SK-N-DZ (cell line): ENCODE data around the gene RBBP5.

ENCODE experiments used
- DNase-seq: peaks from one replicate; pipeline ENCODE4 v3.0.0-alpha.2; 2015; ENCODE audit warnings: low spot score

RBBP5 gene

GRCh38 chr1:205057808-205058575 lies 63.8 kb downstream of the RBBP5 start:
- DNase-seq, result no peak

GRCh38 chr1:205056956-205057568 lies 64.7 kb downstream of the RBBP5 start:
- no peak for DNase-seq

DNA sequence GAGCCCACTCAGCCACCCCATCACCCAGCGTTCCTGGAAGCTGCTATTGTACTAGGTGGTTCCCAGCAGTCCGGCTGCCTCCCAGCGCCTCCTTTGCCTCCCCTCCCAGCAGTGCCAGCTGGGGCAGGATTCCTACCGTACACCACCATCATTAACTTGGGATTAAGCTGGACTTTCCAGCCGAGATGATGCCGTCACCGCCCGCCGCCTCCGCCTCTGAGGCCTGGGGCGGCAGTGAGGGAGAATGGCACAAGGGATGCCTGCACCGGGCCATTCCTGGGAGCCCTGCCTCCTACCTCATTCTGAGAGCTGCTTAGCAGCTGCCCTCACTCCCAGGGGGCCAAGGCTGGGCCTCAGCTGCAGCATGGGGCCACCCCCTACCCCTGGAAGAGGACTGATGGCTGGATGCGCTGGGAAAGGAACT lies 65.6 kb downstream of the RBBP5 start:
- no peak for DNase-seq

DNA sequence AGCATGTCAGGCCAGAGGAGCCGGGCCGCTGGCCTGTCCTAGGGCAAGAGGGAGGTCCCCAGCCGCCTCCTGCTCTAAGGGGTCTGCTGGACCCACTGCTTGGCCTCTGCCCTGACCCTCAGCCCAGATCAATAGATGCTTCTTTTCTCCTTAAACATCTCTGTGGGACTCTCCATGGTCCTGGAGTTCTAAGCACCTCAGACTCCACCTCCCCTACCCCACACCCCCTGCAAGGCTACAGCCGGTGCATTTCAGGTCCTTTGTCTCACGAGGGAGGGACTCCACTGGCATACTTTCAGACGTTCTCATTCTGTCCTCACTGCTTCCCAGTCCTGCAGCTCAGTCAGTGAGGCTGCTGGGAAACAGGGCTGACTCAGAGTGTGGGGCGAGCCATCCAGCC lies 67.8 kb downstream of the RBBP5 start:
- no peak for DNase-seq

DNA sequence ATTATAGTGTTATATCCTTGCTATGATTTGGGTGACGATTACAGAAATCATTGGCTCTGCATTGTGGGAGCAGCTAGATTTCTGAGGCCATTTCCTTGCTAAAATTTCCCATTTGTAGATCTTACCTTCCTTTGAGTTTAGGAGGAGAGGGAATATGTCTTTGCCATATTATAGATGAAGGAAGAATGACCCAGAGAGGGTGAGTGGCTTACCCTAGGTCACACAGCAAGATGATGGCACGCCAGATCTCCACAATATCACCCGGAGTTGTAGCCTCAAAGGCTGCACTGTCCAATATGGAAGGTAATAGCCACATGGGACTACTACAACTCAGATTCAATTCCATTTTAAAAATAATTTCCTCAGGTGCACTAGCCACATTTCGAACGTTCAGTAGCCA lies 68.5 kb downstream of the RBBP5 start:
- no peak for DNase-seq

- DNase-seq, result no peak
Measured at GRCh38 chr1:205052690-205053089, 69.1 kb downstream of the RBBP5 start.

DNA sequence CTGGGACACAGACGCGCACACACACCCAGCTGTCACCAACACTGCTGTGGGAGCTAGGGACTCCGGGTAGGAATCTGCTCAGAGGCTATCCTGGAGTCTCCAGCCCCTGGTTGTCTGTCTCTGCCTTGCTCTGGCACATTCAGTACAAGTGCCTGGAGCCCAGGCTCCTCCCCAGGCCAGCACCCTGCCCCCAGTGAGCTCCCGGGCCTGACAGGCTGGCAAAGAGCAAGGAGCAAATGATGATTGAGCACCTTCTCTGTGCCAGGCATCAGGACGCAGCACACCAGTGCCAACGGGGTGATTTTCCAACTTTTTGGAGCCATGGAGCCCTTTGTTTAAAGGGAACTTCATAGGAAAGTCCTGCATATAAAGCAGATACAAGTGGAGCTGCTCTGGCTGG lies 72.3 kb downstream of the RBBP5 start:
- DNase-seq, result no peak

DNA sequence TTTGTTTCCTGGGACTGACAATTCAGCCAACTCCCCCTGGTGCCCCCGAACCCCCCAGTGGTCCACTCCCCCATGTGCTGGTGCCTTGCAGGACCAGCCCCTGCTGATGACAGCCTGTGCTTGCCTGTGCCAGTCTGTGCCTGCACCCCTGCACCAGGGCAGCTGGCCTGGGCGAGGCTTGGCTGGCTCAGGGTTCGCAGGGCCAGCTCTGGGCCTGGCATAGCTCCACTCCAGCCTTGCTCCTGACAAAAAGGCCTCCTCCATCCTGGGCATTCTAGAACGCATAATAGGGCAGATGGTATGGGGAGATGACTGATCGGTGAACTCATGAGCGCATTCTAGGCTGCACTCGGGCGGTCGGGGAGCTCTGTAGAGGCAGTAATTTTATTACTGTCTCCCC lies 73.4 kb downstream of the RBBP5 start:
- no peak for DNase-seq

GRCh38 chr1:205047764-205048231 lies 74.0 kb downstream of the RBBP5 start:
- DNase-seq, result no peak

DNA sequence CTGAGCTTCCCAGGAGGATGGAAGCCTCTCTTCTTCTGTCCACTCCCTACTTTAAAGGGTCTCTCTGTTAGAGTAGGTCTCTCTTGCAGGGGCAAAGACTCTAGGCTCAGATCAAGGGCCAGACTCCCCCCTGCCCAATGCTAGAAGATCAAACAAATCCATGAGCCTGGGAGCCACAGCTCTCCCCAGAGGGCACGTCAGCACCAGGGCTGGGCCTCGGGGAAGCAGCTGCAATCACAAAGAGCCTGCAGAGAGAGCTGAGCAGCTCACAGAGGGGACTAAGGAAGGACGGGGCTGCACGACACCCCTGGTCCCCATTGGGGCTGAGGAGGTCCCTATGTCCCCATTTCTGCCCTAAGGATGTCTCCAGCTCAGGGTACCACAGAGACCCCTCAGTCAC lies 74.9 kb downstream of the RBBP5 start:
- no peak for DNase-seq

GRCh38 chr1:205045146-205045545 lies 76.6 kb downstream of the RBBP5 start:
- DNase-seq, result no peak

DNA sequence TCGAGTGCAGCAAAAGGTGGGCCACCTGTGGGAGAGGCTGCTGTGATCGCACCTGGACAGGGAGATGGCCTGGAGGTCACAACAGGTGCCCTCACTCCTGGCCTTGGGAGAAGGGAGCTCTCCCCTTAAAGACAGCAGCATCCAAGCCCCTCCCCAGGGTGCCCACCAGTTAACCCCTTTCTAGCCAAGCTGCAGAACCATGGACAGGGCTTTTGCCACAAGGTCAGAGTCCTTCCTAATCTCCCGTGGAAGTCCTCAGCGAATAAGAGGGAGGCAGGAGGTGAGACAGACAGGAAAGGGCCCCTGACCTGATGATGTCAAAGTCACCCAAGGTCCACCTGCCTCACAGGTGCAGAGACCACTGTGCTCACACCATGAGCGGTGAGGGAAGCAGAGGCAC lies 77.0 kb downstream of the RBBP5 start:
- no peak for DNase-seq

- no peak for DNase-seq
Measured at GRCh38 chr1:205043866-205044265, 77.9 kb downstream of the RBBP5 start.

DNA sequence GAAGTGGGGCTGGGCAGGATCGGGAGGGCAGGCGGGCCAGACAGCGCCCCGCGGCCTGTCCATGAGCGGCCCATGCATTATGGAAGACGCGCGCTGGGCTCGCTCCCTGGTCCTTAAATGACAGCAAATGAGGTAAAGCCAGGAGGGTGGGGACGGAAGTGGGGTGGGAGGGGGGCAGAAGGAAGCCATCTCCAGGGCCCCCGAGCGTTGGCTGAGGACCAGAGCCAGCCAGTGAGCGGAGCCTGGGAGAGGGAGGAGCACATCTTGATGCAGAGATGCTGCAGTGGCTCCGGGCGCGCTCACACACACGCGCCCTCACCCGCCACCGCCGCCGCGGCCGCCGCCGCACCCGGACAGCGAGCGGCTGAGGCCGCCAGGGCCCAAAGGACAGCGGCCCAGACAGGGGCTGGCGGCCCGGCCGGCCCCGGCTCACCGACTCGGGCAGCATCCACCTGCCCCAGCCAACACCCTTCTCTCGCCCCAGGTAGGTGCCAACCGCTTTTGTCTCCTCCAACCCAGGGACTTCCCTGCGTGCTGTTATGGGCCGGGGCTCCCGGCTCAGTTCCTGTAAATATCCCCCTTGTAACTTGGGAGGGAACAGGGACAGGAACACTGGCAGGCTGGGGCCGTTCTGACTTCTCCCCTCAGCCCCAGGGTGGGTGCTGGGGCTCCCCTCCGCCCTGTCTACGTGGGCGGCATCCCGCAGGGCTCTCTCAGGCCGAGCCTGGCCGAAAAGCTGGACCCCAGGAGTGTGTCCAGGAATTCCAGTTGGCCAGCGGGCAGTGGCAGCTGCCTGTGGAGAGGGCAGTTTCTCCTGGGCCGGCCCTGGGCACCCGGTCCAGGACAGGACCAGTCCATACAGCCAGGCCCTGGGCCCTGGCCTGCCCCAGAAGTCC lies 78.6 kb downstream of the RBBP5 start, which contains the start of gene CNTN2:
TSS of gene CNTN2 (plus strand) at position 302 of the 896 bp plus-strand sequence. CDS start 9,974 bp downstream, outside the sequence.
- peak; percentile 71 for DNase-seq

DNA sequence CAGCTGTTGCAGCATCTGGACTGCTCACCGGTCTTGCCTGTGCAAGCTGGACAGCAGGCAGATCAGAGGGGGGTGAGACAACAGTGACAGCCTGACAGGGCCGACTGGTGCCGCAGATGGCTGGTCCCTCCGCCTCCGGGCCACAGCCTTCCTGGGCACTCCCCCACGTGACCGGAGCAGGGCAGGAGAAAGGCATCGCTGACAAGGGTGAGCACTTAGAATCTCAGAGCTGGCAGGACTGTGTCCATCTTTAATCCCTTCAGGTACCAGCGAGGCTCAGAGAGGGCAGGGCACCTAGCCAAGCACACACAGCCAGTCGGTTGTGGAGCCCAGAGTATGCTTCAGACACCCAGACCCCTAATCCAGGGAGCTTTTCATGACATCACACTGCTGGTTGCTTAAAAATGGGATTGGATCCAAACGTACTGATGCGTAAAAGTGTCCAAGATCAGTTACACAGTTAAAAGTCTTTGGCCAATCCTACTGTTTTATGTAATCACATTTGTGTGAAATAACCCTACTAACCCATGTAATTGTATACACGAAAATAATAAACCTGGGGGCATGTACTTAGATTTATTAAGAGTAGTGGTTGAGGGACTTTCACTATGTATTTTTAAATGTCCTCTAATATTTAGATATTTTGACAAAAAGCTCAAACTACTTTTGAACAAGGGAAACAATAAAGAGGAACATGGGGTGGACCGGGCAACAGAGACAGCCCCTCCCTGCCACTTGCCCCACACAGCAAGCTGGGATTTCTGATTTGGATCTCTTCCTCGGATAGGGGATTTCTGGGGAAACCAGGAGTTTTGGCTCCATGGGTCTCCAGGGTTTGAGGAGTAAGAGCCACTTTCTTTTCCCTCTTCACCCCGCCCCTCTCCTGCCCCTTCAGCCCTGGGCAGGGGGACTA lies 79.5 kb downstream of the RBBP5 start:
- no peak for DNase-seq

GRCh38 chr1:205041001-205041715 lies 80.6 kb downstream of the RBBP5 start:
- DNase-seq, result no peak

DNA sequence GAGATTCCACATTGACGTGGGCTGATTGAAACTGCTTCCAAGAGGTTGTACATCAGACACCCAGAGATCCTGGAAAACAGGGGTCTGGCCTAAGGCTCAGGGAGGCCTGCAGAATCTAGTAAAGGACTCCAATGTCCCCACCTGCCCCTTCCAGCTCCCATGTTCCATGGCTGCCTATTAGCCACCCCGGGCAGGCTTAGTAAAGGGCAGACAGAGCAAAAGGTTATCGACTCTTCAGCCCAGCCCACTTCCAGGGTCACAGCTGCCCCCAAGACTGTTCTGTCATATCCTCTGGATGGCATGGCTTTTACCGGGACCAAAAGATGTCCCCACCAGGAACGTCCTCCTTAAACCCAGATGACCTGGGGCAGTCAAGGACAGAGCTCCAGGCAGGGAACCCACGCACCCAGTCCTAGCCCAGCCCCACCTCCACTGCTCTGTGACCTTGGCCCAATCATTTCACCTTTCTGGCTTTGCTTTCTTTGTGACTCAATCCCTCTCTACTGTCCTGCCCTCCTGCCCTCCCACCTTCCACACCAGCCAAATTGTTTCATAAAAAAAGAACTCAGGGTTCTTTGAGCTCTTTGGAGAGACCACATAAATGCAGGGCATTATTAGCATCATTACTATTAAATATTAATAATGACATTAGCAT lies 83.5 kb downstream of the RBBP5 start:
- DNase-seq, result no peak

GRCh38 chr1:205037539-205037938 lies 84.2 kb downstream of the RBBP5 start:
- DNase-seq, result no peak
